HAP-1 (cell line): ENCODE measurements around the gene LPIN1.

ENCODE experiments used
- DNase-seq, 2 experiments: peaks; one replicate each; pipeline ENCODE4 v3.0.0-alpha.2; 2016 to 2020; ENCODE audit warnings: low spot score in 2 of 2
- H3K27me3 ChIP-seq: fragments of 250-450 bp; sonication (Bioruptor Pico); 2 replicates; pipeline ENCODE4 v1.5.1; 2020; ENCODE audit warnings: low read depth, mild to moderate bottlenecking, moderate library complexity
- H3K36me3 ChIP-seq: fragments of 250-450 bp; sonication (Bioruptor Pico); replicated peaks from 2 replicates; pipeline ENCODE4 v1.5.1; 2020; ENCODE audit warnings: mild to moderate bottlenecking
- H3K4me1 ChIP-seq: fragments of 250-450 bp; sonication (Bioruptor Pico); 2 replicates; pipeline ENCODE4 v1.5.1; 2020; ENCODE audit warnings: mild to moderate bottlenecking
- H3K4me3 ChIP-seq: fragments of 250-450 bp; sonication (Bioruptor Pico); 2 replicates; pipeline ENCODE4 v1.5.1; 2020; ENCODE audit warnings: mild to moderate bottlenecking, moderate library complexity
- H3K9me3 ChIP-seq: fragments of 250-450 bp; sonication (Bioruptor Pico); 2 replicates; pipeline ENCODE4 v1.5.1; 2020; ENCODE audit warnings: mild to moderate bottlenecking, moderate library complexity
- in situ Hi-C: fragments of 300-500 bp; cut with MboI; formaldehyde crosslinking; loops from 3 replicates; pipeline ENCODE4 v1.14.3; 2020; ENCODE audit warnings: low sequenced_read_pairs, inconsistent platforms, mixed read lengths

Gene LPIN1

DNA sequence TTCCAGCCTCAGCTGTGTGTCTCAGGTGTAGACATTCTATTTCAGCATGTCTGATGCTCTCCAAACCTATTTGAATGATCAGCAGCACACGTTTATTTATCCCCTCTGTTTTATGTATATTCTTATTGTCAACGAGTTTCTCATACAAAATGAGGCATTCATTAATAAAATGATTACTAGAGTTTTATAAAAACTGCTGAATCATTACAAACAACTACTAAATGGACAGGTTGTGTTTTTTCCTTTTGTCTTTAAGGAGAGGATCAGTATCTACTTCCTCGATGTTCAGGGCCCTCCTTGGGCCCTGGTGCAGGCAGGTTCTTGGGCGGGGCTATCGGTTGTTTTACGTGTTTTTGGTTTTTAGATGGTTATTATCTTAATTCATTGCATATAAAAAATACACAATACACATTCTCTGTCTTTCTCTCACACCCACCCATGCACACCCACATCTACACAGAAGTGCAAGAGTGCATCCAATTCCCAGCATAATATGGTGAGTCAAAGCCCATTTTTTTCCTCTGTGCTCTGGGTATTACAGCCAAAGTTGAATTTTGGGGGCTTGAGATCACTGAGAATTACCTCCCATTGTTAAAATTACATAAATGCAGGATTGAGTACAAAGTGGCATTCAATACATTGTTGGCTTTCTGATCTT, 24.2 kb downstream of the LPIN1 start:
- in situ Hi-C loops: no loop called here
- Histone ChIP-seq H3K4me1 (no peaks in the 10 kb centered on the region), H3K36me3 (peaks cover 37% of the 10 kb centered on the region)

DNA sequence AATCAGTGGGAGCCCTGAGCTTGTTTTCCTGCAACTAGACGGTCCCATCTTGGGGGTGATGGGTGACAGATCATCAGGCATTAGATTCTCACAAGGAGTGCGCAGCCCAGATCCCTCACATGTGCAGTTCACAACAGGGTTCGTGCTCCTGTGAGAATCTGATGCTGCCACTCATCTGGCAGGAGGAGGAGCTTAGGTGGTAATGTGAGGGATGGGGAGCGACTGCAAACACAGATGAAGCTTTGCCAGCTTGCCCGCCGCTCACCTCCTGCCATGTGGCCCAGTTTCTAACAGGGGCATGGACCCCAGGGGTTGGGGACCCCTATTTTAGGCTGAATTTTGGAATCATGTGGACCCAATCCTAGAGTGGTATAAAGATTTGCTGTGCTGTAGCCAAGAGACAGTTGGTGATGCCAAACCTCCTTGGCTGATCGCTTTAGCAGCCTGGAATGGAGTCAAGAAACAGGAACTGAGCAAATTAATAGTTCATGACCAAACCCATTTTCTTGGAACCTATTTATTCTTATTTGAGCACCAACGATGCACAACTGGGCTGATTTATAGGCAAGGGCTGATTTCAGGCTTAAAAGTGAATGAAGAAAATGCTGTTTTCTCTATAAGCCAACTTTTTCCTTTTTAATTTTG, 25.7 kb downstream of the LPIN1 start:
- in situ Hi-C loops: no loop called here
- no peaks in the 10 kb centered on the region for H3K9me3 ChIP-seq
- no peaks in the 10 kb centered on the region for H3K4me1 ChIP-seq
- no peaks in the 10 kb centered on the region for H3K27me3 ChIP-seq
- no peak for DNase-seq
- no peak overlapping the region for H3K4me3 ChIP-seq
- H3K36me3 ChIP-seq: peaks cover 29% of the 10 kb centered on the region

More for the DNA sequence above, 24.2 kb downstream of the LPIN1 start:
- no peaks in the 10 kb centered on the region for H3K9me3 ChIP-seq
- DNase-seq: no peak
- no peaks in the 10 kb centered on the region for H3K27me3 ChIP-seq
- H3K4me3 ChIP-seq: no peak overlapping the region

DNA sequence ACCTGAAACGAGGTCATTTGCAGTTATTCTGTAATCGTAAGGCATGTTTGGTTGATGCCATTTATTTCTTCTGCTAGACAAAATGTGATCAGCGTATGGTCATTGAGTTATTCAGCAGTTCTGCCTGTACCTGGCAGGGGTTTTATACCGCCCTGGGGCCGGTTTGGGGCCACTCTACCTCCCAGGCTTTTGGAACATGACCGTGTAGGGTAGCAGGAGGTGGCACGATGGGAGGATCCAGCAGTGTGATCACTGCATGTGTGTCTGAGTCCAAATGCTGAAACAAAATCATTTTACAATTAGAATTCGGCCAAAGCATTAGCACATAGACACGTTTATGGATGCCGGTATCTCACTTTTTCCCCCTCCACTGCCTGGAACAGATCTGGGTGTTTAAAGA, 26.7 kb downstream of the LPIN1 start:
- Histone ChIP-seq H3K4me1 (no peaks in the 10 kb centered on the region), H3K27me3 (no peaks in the 10 kb centered on the region), H3K36me3 (peaks cover 25% of the 10 kb centered on the region), H3K9me3 (no peaks in the 10 kb centered on the region), H3K4me3 (no peak overlapping the region)
- in situ Hi-C loops: no loop called here
- no peak for DNase-seq

DNA sequence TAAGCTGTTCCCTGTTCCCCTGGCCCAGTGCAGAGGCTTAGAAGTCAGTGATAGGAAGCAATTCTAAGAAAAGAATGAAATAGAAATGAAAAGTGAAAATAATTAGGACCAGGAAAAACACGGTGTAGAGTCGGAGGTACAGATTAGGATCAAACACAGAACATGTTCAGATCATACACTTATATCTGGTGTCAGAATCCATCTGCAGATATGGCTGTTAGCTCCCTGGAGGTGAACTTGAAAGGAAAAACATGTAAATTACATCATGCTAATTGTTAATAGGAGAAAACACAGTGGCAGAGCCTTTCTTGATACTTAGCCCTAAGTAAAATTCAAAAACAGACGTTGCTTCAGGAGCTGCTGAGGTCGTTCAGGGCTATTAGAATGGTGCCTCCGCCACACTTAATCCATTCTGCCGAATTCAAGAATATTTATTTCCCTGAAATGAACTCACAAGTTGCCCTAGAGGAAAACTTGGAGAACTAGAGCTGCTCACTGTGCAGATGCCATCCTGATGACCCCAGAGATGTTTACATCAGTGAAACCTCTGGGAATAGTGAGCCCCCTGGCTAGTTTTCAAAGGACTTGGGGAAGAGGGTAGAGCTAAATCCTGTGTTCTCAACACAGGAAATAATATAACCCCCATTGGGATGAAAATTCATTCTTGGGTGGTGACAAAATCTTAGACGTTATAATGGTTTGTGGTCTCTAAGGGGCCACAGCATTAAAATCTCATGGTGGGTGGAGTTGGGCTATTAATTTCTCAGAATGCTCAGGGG, 27.5 kb downstream of the LPIN1 start:
- peaks cover 23% of the 10 kb centered on the region for H3K36me3 ChIP-seq
- no peaks in the 10 kb centered on the region for H3K27me3 ChIP-seq
- in situ Hi-C loops: no loop called here

DNA sequence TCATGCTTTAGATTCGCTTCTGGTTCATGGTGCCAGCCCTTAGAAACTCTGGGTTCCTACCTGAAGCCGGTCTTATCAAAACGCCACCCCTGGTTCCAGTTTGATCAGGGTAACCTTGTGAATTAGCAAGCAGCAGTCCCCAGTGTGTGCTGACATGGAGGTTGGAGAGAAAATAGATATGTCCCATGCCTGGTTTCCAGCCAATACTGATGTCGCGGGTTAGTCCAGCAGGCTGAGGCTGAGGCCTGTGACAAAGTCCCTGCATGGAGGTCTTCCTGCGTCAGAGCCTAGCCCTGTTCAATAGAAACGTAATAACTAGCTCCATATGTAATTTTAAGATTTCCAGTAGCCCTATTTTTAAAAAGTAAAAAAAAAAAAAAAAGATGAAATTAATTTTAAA, 28.2 kb downstream of the LPIN1 start:
- H3K4me1 ChIP-seq: no peaks in the 10 kb centered on the region; the same call in 1 of the 2 replicates
- H3K4me3 ChIP-seq: no peak overlapping the region
- no peak for DNase-seq
- in situ Hi-C loops: no loop called here
- no peaks in the 10 kb centered on the region for H3K27me3 ChIP-seq
- no peaks in the 10 kb centered on the region for H3K9me3 ChIP-seq
- H3K36me3 ChIP-seq: peaks cover 26% of the 10 kb centered on the region

More for the DNA sequence above, 27.5 kb downstream of the LPIN1 start:
- Histone ChIP-seq H3K4me1 (no peaks in the 10 kb centered on the region; the same call in 1 of the 2 replicates), H3K9me3 (no peaks in the 10 kb centered on the region), H3K4me3 (no peak overlapping the region)
- no peak for DNase-seq

DNA sequence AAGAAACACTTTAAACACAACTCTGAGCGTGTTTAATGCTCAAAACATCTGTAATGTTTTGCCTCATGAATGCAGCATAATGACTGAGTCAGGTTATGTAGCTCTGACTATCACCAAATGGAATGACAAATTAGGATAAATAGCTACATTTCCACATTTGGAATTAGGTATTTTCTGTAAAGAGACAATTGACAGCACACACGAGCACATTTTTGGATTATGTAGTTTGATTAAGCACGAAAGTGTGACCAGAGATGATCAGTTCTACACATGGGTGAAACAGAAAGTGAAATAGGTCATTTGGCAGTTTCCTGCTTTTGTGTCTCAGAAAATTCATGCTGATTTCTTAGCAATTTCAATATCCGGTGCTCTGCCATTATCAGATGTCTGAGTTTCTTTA, 29.0 kb downstream of the LPIN1 start:
- peaks cover 34% of the 10 kb centered on the region for H3K36me3 ChIP-seq
- in situ Hi-C loops: loop anchor here (25.0 kb wide), 1 partner anchor 638 kb away; a partner anchor contains a TSS
- H3K4me3 ChIP-seq: no peak overlapping the region
- no peaks in the 10 kb centered on the region for H3K27me3 ChIP-seq
- no peak for DNase-seq
- H3K9me3 ChIP-seq: no peaks in the 10 kb centered on the region
- H3K4me1 ChIP-seq: no peaks in the 10 kb centered on the region; the same call in 1 of the 2 replicates

DNA sequence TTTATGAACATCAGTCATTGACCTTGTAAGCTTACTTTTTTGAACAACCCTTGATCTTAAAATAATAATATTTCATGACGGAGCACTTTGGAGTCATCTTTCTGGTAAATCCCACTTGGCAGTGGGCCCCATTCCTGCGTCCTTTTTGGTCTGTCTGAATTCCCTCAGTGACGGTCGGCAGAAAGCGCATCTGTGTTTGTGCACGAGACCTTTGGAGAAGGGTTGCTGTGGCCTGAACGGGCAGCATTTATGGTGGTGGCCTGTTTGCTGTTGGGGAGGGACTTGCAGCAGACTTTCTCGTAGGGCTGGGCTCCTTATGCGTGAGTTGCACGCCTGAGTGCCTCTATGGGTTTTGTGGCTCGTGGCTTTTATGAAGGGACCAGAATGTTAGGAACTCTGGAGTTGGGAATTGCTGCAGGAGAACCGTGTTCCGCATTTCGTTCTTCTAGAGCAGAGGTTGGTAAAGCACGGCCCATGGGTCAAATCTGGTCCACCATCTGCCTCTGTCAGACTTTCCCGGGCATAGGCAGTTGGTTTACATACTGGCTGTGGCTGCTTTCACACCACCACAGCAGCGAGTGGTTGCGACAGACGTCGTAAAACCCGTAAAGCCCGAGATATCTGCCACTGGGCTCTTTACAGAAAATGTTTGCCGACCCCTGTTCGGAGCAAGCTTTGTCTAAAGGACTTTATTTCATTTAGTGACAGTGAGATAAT, 30.8 kb downstream of the LPIN1 start:
- no peaks in the 10 kb centered on the region; the same call in 1 of the 2 replicates for H3K4me1 ChIP-seq
- in situ Hi-C loops: loop anchor here (25.0 kb wide), 1 partner anchor 640 kb away; a partner anchor contains a TSS
- H3K27me3 ChIP-seq: no peaks in the 10 kb centered on the region
- DNase-seq: no peak
- H3K9me3 ChIP-seq: no peaks in the 10 kb centered on the region
- H3K36me3 ChIP-seq: peaks cover 45% of the 10 kb centered on the region
- no peak overlapping the region for H3K4me3 ChIP-seq

DNA sequence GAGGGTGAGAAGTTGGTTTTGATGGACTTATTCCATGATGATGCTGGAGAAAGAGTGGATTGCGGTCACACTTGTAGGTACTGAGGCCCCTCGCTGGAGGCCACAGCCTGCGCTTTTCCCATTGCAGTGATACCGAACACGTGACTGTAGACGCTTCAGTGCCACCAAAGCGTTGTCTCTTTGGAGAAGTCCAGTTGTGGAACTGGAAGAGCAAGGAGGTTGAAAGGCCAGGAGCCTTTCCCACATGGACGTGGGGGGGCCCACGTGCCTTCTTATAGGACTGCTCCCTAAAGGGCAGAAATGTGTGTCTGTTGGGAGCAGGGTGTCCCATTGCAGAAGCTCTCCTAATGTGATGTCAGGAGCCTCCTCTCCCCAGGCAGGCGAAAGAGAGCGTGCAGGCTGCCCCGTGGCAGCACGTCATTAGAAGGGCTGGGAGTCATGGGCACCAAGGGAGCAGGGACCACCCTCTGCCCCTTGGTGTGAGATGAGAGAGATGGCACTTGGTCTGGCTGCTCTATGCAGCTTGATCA, 31.5 kb downstream of the LPIN1 start:
- in situ Hi-C loops: loop anchor here (25.0 kb wide), 1 partner anchor 641 kb away; a partner anchor contains a TSS
- Histone ChIP-seq H3K4me3 (no peak overlapping the region), H3K4me1 (no peaks in the 10 kb centered on the region; the same call in 1 of the 2 replicates), H3K9me3 (no peaks in the 10 kb centered on the region), H3K27me3 (no peaks in the 10 kb centered on the region), H3K36me3 (peaks cover 45% of the 10 kb centered on the region)
- no peak for DNase-seq

DNA sequence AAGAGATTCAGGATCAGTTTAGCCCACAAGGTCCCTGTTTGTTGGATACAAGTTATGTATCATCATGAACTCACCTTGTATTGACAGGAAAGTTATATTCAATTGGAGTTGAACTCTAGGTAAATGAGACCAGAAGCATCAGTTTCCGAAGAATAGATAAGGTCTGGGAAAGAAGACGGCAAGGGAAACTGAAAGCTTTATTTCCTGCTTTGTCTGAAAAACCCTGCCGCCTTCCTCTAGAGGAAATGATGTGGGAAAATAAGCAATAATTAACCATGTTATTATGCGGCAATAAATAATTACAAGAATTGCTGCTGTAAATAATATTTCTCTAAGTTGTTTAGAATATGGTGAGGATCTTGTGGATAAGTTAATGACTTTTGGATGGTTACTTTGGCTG, 32.0 kb downstream of the LPIN1 start:
- peaks cover 48% of the 10 kb centered on the region for H3K36me3 ChIP-seq
- in situ Hi-C loops: loop anchor here (25.0 kb wide), 1 partner anchor 641 kb away; a partner anchor contains a TSS
- H3K4me1 ChIP-seq: no peaks in the 10 kb centered on the region; the same call in 1 of the 2 replicates
- no peak overlapping the region for H3K4me3 ChIP-seq
- no peaks in the 10 kb centered on the region for H3K27me3 ChIP-seq
- no peak for DNase-seq
- no peaks in the 10 kb centered on the region for H3K9me3 ChIP-seq

DNA sequence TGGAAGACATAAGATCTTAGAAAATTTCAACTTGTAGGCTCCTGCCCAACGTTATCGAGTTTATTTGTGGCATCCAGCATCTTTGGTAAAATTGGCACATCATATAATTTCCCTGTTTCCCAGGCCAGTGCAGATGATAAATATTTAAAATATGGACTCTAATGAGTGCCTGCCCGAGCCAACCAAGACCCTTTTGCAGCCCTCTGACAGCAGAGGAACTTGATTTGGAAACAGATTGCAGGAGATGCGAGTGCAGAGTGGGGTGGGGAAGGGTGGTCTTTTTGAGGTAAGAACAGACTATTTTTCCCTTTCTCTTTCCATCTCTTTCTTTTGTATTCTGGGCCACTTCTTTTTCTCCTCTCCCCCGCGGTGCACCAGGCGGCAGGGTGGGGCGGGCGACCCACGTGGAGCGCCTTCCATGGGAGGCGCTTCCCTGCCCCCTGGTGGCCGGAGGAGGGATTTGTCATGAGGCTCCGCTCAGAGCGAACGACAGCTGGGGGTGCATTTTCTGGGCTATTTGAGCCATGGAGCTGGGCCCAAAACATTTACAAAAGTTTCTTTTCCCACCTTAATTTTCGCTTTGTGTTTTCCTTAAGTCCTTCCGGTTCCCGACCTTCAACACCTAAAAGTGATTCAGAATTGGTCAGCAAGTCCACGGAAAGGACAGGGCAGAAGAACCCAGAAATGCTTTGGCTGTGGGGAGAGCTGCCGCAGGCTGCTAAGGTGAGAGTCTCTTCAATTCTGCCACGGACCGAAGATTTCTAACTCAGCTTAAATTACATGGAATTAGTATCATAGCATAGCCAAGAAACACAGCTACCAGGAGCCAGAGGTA, 32.7 kb downstream of the LPIN1 start:
- Histone ChIP-seq H3K4me3 (no peak overlapping the region), H3K4me1 (no peaks in the 10 kb centered on the region; the same call in 1 of the 2 replicates), H3K36me3 (peaks cover 45% of the 10 kb centered on the region), H3K9me3 (no peaks in the 10 kb centered on the region), H3K27me3 (no peaks in the 10 kb centered on the region)
- in situ Hi-C loops: loop anchor here (25.0 kb wide), 1 partner anchor 642 kb away; a partner anchor contains a TSS
- peak; percentile 48 to 90 for DNase-seq

DNA sequence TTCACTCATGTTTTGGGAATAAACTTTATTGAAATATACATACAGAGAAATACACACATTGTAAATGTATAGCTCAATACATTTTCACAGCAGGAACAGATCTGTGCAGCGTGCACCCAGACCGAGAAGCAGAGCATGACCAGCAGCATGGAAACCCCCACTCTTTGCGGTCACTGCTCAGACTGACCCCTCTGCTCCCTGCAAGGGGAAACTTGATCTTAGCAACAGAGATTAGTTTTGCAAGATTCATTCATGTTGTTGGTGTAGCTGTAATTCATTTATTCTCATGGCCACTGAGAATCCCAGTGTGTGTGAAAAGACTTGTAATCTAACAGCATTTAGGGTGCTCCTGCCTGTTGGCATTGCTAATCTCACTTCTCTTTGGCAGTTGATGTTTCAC, 35.2 kb downstream of the LPIN1 start:
- in situ Hi-C loops: loop anchor here (5.0 to 25.0 kb wide), 2 partner anchors 89 to 644 kb away; a partner anchor contains a TSS

DNA sequence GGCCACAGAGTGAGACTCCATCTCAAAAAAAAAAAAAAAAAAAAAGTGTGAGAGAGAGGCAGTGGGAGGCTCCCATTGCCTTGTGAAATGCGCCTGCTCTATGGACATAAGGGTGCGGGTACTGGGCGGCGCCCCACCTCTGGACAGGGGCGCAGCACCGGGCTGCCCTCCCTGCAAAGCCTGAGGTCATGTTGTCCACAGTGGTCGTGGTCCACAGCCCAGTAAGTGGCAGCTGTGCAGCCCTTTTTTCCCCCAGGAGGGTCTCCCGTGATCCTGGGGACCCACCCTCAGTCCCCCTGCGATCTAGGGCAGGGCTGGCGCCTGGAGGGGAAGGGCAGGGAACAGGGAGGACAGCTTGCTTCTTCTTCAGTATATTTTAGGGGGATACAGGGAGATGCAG, 37.8 kb downstream of the LPIN1 start:
- no peak overlapping the region for H3K4me3 ChIP-seq
- no peak for DNase-seq
- no peaks in the 10 kb centered on the region for H3K27me3 ChIP-seq
- H3K9me3 ChIP-seq: no peaks in the 10 kb centered on the region
- in situ Hi-C loops: loop anchor here (5.0 to 25.0 kb wide), 2 partner anchors 92 to 647 kb away; a partner anchor contains a TSS
- peaks cover 49% of the 10 kb centered on the region for H3K36me3 ChIP-seq
- H3K4me1 ChIP-seq: no peaks in the 10 kb centered on the region; the same call in 1 of the 2 replicates

More for the DNA sequence above, 35.2 kb downstream of the LPIN1 start:
- Histone ChIP-seq H3K4me1 (no peaks in the 10 kb centered on the region; the same call in 1 of the 2 replicates), H3K27me3 (no peaks in the 10 kb centered on the region), H3K4me3 (no peak overlapping the region), H3K36me3 (peaks cover 42% of the 10 kb centered on the region), H3K9me3 (no peaks in the 10 kb centered on the region)
- no peak for DNase-seq
